Amniotic stem cell (primary cell): ENCODE results near the gene TMEM131.
"Not testable (repeated sequence)": the region's sequence is repeated elsewhere in the genome, so short reads cannot be mapped to it uniquely, and the experiment has no call there.

Experiments
- DNase-seq: peaks from one replicate; lab custom pipeline; 2025; lab: John Stamatoyannopoulos, UW

TMEM131 gene

DNA sequence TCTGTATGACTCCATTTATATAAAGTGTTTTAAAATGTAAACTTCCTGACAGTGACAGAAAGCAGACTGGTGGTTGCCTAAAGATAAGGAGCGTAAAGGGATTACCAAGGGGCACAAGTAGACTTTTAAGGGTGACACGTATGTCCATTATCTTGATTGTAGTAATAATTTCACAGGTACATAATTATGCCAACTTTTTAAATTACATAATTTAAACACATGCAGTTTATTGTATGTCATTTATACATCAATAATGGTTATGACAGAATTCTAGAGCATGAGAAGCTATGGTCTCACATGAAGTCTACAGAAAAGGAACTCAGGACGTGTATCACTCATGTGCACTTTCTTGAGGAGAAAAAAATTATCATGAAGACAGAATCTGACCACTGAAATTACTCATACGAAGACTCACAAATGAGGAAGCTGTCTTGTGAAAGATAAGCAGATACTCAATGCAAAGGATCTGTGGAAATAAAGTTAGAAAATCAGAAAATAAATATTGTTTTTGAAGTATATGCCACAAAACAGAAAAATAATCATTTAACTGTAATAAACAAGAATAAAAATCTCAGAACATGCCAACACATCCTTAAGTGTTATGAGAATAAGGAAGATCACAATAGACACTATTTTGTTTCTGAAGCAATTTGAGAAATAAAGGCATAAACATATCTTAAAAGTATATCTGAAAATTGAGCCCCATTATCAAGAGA lies 84.4 kb downstream of the TMEM131 start:
- DNase-seq, result no peak

DNA sequence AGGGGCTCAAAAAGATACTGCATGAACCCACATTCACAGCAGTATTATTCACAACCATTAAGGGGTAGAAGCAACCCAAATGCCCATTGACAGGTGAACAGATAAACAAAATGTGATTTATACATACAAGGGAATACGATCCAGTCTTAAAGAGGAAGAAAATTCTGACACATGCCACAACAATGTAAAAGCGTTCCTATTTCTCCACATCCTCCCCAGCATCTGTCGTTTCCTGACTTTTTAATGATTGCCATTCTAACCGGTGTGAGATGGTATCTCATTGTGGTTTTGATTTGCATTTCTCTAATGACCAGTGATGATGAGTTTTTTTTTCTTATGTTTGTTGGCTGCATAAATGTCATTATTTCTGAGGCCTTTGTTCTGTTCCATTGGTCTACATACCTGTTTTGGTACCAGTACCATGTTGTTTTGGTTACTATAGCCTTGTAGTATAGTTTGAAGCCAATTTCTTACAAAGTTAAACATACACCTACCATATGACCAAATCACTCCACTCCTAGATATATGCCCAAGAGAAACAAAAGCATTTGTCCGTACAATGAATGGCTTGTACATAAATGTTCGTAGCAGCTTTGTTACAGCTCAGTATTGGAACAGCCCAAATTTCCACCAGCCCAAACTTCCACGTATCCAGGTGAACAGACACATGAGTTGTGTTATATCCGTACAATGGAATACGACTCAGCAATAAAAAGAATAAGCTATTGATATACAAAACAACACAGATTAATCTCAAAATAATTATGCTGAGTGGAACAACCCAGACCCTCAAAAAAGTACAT lies 85.1 kb downstream of the TMEM131 start:
- no peak for DNase-seq

DNA sequence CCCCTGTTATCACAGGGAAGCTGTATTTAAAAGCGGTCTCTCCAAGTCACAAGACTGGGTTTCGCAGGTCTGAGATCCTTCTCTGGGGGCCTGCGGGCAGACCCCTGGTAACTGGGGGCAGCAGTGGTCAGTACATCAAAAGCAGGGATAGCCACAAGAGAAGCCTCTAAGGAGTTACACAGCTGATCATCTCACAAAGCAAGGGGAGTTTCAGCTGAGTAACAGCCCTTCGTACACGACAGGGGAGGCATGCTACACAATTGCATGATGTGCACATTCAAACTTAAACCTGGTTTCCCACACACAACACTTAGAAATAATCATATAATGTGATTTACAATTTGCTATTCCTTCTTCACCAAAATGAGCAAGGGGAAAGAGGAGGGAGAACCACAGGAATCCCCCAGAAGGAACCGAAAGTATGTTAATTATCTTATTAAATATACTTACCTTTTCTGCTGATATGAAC lies 87.5 kb downstream of the TMEM131 start:
- DNase-seq, result no peak

DNA sequence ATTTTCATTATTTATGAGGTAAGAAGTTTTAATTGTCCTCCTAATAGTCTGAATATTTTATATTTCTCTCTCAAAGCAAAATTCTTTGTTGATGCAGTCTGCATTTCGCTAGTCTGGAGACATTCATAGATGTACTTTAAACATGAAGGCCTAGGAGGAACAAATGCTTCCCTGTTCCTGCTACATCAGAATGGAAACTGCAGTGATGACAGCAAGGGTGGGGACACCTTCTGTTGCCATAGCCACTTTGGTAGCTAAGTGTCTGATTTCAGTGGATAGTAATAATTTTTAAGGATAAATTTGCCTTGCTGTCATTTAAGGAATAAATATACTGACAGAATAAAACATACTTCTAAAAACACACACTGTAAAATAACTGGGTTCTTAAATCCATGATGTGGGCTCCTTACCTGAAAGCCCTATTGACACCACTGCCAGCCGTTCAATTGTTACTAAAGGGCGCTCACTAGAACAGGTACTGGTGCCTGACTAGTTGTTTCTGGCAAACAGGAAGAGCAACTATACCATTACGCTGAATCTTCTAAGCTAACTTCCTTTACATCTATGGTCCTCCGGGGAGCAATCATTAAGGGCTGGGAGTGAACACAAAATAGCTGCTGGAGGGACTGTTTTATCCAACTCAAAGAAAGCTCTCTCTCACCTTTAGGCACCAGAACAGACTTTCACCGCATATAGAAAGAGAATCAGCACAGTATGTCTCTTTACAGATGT lies 88.2 kb downstream of the TMEM131 start:
- DNase-seq, result no peak

DNA sequence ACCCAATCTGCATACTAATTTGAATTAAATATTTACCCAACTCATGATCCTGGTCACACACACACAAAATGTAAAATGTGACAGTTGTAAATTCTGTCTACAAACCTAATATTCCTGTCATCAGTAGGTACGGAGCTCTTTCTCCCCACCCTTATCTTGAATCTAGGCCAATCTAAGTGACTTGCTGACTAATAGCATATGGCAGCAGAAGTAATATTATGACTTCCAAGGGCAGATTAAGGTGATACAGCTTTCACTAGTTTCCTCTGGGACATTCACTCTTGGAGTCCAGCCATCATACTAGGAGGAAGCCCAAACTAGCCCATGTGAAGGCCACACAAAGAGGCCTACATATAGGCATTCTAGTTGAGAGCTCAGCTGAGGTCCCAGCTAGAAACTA lies 89.4 kb downstream of the TMEM131 start:
- no peak for DNase-seq

DNA sequence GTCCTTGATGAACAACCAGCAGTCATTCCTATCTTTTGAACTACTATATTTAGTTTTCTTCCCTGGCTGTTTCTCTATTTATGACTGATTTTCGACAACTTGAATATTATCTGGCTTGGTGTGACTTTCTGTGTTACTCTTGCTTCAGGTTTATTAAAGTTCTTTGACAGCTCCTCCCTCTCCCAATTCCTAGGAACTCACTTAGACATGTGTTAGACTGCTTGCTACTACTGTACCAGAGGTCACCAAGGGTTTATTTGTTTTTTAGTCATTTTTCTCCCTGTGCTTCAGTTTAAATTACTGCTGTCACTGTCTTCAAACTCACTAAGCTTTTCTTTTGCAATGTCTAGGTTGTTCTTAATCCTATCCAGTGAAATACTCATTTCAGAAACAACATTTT lies 90.5 kb downstream of the TMEM131 start:
- no peak for DNase-seq

DNA sequence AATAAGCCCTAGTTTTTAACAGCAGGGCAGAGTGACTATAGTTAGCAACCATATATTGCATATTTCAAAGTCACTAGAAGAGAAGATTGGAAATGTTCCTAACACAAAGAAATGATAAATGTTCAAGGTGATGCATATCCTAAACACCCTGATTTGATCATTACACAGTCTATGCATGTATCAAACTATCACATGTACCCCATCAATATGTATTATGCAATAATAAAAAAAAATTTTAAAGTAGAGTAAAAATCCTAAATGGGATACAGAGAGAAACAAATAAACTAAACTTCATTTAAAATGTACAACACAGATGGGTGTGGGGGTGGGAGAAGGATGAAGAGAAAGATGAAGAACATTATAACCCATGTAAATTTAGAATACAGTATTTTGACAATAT lies 93.9 kb downstream of the TMEM131 start:
- DNase-seq, result no peak

DNA sequence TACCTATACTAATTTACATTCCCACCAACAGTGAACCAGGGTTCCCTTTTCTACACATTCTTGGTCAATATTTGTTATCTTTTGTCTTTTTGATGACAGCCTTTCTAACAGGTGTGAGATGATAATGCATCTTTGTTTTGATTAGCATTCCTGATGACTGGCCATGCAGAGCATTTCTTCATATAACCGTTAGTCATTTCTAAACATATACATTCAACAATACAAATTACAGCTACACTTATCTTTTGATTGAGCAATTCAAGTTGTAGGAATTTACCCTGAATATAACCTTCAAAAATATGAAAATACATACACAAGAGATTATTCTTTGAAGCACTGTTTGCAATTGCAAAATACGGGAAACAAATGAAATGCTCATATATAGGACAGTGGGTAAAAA lies 94.9 kb downstream of the TMEM131 start:
- no peak for DNase-seq

DNA sequence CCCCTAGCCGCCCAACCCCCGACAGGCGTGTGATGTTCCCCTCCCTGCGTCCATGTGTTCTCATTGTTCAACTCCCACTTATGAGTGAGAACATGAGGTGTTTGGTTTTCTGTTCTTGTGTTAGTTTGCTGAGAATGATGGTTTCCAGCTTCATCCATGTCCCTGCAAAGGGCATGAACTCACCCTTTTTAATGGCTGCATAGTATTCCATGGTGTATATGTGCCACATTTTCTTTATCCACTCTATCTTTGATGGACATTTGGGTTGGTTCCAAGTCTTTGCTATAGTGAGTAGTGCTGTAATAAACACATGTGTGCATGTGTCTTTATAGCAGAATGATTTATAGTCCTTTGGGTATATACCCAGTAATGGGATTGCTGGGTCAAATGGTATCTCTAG lies 102.7 kb downstream of the TMEM131 start:
- not testable (repeated sequence) for DNase-seq

DNA sequence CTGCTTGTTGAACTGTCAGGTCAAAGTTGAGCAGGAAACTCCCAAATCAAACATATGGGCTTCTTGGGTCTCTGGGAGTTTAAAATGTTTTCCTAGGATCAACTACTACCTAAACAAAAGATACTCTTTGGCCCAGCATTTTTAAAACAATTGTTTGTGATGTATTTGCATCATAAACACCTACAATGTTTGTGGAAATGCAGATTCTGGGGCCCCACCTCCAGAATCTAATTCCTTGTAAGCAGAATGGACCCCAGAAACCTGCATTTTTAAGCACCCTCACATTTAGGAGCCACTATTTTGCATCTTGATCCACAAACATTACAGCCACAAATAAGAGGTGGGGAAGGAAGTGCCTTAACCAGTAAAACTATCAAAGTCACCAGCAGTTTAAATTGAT lies 104.1 kb downstream of the TMEM131 start:
- DNase-seq, result no peak

DNA sequence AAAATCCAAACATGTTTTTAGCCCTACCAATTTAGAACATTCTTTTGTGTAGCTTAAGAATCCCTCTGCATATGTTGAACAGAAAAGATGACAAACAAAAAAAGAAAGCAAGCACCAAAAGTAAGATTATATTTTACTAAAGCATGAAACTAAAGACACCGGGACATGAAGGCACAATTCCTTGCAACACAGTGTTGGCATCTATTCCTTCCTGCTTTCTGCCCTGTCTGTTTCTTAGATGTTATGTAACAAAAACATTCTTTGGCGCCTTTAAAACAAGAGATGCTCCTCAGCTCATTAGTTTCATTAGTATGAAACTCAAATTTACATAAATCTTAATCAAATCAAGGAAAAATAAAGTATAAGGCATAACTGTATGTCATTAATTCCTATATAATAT lies 106.6 kb downstream of the TMEM131 start:
- DNase-seq, result no peak

DNA sequence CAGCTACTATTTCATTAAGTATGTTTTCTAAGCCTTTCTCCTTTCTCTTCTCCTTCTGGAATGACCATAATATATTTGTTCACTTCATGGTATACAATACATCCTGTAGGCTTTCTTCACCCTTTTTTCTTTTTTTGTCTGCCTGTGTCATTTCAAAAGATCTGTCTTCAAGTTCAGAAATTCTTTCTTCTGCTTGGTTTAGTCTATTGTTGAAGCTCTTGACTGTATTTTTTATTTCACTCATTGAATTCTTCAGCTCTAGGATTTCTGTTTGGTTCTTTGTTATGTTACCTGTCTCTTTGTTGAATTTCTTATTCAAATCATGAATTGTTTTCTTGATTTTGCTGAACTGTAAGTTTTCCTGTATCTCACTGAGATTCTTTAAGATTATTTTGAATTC lies 109.9 kb downstream of the TMEM131 start:
- no peak for DNase-seq

DNA sequence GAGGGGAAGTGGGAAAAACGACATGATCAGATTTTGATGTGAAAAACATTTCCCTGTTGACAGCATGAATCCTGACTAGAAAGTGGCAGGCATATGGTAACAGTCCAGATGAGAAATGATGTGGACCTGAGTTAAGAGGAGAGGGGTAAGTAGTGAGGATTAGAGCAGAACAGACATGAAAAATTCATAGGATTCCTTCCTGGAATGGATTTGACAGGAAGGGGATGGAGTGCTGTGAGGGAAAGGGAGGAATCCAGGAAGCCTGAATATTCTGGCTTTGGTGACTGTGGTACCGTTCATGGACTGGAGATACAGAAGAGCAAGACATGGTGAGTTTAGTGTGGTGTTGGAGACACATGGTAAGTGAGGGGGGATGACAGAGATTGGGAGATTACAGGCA lies 115.4 kb downstream of the TMEM131 start:
- DNase-seq, result no peak

DNA sequence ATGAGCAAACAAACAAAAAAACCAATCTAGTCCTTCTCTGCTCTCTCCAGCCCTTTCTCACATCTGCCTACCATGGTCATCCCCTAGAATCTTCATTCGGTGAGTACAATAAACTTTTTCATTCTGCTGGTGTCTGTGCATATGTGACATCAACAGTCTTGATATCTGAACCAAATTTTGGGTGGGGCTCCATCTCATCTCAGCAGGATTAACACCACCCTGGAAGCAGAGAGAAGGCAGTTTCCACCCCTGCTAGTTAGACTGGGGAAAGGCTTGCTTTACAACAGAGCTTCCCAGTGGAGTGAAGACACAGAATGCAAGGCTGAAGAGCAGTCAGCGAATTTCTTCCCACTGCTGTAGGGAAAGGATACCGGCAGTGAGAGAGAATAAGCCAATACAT lies 116.9 kb downstream of the TMEM131 start:
- DNase-seq, result no peak

DNA sequence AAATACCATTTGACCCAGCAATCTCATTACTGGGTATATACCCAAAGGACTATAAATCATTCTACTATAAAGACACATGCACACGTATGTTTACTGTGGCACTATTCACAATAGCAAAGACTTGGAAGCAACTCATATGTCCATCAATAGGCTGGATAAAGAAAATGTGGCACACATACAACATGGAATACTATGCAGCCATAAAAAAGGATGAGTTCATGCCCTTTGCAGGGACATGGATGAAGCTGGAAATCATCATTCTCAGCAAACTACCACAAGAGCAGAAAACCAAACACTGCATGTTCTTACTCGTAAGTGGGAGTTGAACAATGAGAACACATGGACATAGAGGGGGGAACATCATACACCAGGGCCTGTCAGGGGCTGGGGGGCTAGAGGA lies 117.4 kb downstream of the TMEM131 start:
- DNase-seq, result not testable (repeated sequence)

DNA sequence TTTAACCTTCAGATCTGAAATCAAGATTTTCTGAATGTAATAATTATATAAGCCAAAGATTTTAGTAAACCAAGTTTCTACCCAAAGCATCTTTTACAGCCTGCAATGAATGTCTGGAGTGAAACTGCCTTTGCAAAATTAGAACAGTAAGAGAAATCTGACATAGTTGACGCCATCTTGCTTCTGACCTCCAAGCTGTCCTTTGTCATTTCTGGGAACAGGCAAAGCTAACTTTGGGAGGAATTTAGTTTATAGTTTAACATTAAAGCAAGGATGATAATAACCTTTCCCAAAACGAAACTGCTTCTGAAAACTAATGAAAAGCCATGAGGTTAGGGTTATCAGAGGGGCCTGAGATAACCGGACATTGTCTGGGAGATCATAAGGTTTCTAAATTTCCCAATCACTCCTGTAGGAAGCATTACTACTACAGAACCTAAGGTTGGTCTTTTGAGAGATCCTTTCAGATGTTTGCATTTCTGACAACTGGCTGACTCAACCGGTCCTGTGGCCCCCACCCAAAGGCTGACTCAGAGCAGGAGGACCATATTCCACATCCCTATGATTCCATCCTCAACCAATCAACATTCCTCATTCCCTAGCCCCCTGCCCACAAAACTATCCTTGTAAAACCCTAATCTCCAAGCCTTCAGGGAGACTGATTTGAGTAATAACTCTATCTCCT lies 124.5 kb downstream of the TMEM131 start:
- DNase-seq, result no peak

DNA sequence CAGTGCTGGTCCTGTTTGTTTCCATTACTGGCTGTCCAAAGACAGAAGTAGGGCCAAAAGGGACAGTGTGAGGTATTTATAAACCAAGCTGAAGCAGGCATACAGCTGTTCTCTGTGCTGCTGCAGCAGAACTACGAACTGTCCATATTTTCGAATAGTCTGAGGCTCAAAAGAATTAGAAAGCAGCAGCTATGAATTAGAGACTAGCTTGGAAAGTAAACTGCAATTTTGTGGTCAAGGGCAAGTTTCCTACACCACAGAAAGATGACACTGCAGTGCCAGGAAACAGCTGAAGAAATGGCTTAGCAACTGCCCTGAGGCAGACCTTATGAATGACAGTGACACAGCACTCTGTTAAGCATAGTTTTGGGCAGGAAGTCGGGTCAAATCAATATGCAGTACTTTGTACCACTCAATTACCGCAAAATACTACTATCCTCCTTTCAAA lies 125.3 kb downstream of the TMEM131 start:
- peak; percentile 67 for DNase-seq

DNA sequence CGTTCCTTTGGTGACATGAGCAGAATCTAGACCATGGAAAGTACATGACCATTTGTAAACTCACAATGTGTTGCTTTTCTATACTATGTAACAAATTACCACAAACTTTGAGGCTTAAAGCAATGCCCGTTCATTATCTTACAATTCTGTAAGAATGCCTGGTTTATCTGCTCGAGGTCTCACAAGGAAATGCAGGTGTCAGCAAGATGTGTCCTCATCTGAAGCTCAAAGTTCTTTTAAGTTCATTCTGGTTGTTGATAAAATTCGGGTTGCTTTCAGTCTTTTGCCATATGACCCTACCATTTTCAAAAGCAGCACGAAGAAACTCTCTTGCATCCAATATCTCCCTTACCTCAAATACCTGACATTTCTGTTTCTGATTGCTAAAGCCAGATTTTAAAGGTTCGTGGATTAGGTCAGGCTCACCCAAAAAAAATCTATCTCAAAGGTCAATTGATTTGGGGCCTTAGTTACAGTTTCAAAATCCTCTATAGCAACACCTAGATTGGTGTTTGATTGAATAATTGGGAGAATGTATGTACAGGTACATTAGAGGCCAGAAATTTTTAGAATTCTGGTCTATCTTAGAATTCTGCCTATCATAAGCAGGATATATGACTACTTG lies 125.9 kb downstream of the TMEM131 start:
- DNase-seq, result no peak

DNA sequence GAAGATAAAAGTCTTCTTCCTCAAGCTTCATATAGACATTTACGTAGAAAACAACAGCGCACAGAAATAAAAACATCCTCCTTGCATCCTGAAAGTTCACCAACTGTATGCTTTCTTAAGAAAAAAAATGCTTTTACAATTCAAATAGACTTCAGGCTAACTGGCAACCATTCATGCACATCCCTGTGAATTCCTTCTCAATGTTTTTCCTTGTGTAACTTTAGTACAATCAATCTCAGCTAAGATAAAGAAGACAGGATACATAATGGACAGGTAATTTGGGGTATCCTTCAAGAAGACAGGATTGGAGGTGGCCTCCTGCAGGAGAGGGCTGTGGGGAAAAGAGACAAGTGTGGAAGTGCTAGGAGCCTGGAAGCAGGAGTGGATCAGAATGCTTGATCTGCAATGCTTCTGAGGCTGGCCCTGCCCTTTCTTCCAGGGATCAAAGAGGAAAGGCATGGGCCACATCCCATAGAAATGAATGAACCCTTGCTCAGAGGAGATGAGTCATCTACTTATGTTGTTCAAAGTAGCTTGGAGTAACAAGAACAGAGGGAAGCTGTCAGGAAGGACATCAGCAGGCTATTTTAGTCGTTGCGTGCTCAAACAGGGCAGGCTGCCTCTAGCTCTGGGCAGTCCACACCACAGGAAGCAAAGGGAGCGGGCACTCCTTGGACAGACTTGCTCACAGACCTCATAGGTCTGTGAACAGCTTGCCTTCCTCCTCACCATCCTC lies 126.6 kb downstream of the TMEM131 start:
- DNase-seq, result peak; percentile 78

DNA sequence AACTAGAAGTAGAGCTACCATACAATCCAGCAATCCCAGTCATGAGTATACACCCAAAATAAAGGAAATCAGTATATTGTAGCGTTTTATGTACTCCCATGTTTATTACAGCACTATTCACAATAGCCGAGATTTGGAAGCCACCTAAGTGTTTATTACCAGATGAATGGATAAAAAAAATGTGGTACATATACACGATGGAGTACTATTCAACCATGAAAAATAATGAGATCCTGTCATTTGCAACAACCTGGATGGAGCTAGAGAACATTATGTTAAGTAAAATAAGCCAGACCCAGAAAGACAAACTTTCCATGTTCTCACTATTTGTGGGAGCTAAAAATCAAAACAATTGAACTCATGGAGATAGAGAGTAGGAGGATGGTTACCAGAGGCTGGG lies 131.9 kb downstream of the TMEM131 start:
- DNase-seq, result no peak

DNA sequence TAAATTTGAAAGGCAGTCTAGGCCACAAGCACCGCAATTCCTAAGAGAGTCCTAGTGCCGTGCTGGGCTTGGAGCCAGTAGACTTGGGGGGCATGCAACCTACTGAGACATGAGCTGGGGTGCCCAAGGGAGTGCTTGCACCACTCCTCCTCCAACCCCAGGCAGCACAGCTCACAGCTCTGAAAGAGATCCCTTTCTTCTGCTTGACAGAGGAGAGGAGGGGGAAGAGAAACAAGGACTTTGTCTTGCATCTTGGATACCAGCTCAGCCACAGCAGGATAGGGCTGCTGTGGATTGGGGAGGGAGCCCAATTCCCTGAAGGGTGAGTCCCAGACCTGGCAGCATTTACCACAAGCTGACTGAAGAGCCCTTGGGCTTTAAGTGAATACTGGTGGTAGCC lies 134.6 kb downstream of the TMEM131 start:
- DNase-seq, result no peak
